Stimulated activated CD4-positive, alpha-beta T cell treated with anti-CD3 and anti-CD28 coated beads, TNF-alpha, amount 100 ng/mL, for 48 hours (primary cell): ENCODE data around the gene AGBL4.

ENCODE experiments used
- DNase-seq, 3 donors: peaks; one replicate each; pipeline ENCODE4 v3.0.0-alpha.2; 2020; ENCODE audit warnings: low read depth in 3 of 3

Gene AGBL4

DNA sequence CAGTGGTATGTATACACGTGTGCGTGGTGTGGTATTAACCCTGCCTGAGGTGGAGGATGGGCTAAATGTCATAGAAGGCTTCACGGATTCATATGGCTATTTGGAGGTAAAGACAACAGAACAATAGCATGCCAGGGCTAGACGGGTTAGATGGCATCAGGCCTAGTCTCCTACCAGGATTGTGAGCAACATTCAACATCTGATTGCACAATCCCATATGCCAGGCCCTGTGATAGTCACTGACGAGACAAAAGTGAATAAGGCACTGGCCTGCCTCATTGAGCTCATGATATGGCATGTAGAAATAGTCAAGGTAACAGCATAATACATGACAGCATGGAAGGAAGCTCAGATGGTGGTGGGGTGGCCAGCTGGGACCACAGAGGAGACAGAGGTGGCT is 1079.9 kb downstream of the AGBL4 start:
- no peak for DNase-seq

- no peak for DNase-seq
Measured at GRCh38 chr1:48943393-48943792, 1080.4 kb downstream of the AGBL4 start.

- DNase-seq, result no peak
Measured at GRCh38 chr1:48940962-48941732, 1082.6 kb downstream of the AGBL4 start.

GRCh38 chr1:48940354-48940753 is 1083.4 kb downstream of the AGBL4 start:
- DNase-seq, result no peak

GRCh38 chr1:48939828-48940227 is 1083.9 kb downstream of the AGBL4 start:
- no peak for DNase-seq

GRCh38 chr1:48939042-48939441 is 1084.7 kb downstream of the AGBL4 start:
- no peak for DNase-seq

DNA sequence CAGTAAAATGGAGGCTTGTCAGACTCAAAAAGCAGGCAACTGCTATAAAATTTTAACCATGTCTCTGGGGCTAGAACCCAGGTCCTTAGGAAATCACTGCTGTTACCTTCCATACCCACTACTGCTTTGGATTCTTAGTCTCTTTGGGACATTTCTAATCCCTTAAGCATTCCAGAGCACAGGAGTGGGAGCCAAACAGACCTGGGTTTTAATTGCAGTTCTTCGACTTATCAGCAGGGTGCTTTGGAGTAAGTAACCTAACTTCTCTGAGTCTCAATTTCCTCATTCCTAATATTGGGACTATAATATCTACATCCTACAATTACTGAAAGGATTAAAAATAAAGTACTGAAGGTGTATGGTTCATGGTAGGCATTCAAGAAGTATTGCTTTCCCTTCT is 1086.0 kb downstream of the AGBL4 start:
- no peak for DNase-seq

DNA sequence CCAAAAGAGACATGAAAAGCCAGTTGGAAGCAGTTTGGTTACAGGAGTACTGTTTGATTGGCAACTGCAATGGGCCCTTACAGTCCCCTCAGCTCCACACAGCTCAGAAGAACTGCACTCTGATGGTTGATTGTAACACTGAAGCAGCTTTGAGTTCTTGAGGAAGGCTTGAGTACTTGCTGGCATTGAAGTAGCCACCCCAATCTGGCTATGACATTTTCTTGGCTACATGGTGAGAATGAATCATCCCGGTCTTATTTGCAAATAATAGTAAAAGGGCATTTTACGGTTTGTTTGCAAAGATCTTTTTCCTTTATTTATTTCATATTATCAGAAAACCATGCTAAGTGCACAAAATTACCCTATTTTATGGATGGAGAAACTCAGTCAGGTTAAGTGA is 1087.3 kb downstream of the AGBL4 start:
- no peak for DNase-seq

DNA sequence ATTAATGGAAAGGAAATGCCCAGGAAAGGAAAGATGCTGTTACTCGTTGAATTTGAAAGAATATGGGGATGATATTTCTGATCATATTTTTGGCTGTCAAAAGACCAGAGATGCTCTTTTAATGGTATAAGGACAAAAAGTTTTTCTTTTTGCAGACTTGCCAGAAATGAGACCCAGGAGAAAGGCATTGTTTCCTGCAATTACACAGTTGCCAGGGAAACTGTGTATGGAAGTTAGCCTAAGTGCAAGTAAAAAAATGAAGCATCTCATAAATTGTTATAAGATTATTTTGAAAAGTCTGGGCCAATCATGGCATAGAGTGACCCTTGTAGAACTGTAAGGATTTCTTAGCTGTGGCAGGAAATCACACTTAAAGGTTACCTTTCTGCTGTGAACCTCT is 1091.4 kb downstream of the AGBL4 start:
- no peak for DNase-seq

DNA sequence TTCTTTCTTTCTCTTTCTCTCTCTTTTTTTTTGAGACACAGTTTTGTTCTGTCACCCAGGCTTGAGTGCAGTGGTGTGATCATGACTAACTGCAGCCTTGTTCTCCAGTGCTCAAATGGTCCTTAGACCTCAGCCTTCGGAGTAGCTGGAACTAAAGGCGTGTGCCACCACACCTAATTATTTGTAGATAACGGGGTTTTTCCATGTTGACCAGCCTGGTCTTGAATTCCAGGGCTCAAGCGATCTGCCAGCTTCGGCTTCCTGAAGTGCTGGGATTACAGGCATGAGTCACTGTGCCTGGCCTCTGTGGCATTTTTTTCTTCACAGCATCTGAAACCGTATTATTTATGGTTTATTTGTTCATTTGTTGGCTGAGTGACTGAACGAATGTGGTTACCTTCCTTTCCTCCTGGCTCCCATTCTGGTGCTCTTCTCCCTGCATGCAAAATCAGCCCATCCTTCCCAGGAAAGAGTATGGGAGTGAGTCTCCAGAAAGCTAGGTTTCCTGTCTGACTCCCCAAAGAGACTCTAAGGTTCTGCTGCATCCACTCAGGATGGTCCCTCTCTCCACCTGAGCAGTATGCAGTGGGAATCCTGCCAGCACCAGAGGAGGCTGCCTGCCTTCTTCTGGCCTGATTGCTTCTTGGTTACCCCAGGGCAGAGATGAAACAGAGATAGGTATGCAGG is 1092.1 kb downstream of the AGBL4 start:
- no peak for DNase-seq

DNA sequence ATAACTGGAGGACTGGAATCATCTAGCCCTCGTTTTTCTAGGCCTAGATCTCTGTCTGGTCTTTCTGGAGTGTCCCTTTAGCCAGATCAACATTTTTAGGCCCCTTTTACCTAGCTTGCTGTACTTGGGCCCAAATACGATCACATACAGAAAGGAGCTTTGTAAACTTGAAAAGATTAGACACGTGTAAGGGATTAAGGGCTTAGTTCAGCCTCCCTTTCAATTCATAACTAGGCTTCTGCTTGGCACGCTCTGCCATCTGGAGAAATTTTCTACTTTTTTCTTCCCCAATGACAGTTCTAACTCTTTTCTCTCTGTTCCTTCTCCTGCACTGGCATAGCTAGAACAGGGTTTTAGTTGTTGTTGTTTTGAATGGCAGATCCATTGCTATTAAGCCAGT is 1093.7 kb downstream of the AGBL4 start:
- DNase-seq, result no peak

DNA sequence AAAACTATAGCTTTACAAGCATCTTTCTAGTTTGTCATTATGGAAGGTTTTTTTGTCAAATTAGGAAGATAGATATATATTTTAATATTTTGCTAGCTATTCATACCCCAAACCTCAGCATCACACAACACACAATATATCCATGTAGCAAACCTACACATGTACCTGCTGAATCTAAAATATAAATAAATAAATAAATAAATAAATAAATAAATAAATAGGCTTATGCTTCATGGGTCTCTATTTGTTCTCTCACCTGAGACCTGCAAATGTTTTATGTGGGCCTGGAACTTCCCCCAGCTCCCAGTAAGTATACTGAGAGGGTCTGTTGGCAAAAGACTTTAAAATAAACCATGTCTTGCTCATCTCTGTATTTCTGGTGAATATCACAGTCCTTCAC is 1099.7 kb downstream of the AGBL4 start:
- DNase-seq, result no peak

GRCh38 chr1:48923116-48923515 is 1100.6 kb downstream of the AGBL4 start:
- DNase-seq, result no peak

- no peak for DNase-seq
Measured at GRCh38 chr1:48920851-48921250, 1102.9 kb downstream of the AGBL4 start.

DNA sequence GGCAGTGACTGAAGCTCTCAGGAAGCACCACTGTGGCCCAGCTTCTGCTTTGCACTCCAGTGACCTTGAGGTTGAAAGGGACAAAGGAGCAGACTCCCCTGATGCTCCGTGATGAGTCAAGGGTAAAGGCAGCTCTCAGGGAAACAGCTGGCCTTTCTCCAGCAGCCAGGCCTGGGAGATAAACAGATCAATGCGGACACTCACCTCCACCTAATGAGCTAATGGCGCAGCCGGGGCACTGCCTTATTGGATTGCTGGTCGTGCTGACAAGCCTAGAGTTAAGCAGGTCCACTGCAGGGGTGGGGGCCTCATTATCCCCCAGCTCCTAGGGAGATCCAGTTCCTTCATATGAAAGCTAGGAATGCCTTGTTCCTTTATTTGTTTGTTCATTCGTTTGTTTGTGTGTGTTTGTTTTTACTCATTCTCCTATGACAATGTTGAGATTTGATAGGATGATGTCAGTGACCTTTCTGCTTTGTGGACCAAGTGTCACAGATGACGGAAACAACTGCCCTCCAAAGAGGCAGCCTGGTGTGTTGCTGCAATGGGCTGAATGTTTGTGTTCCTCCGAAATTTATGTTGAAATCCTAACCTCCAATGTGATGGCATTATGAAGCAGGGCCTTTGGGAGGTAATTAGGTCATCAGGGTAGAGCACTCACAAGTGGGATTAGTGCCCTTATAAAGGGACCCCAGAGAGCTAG is 1105.7 kb downstream of the AGBL4 start:
- no peak for DNase-seq

- DNase-seq, result no peak
Measured at GRCh38 chr1:48917070-48917454, 1106.7 kb downstream of the AGBL4 start.

DNA sequence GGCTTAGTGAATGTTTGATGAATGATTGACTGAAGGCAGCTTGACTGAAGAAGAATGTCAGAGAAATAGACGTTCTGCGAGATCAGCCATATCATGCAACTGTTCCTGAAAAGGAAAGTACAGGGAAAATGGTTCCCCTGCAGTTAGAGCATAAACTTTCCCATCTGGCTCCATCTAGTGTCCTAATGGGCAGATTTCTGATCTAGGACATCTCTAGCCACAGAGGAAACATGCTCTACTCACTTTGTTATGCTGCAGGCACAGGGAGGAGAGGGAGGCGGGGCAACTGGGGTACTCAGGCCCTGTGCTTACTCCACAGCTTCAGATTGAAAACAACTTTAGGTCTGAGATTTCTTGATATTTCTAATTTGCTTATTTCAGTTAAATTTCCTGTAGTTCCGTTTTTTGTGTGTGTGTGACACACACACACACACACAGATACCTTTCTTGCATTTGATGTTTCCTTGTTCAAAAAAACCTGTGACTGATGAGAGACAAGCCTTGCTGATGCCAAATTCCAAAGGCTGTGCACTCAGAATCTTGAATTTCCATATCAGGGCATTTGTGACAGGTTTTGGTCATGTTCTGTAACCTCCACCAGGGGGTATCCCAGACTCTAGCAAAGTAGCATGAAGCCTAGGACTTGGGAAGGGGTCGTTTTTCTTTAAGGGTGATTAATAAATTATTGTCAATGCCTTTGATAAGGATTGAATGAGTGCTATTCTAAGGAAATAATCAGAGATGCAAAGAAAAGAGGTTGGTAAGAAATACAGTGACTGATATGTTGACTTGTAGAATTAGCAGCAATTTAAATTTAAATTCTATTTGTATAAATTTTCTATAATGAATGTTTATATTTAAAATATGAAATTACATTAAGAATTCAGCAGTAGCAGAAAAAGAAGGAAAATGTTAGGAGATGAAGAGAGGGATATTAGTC is 1107.4 kb downstream of the AGBL4 start:
- DNase-seq, result no peak

GRCh38 chr1:48908606-48909005 is 1115.1 kb downstream of the AGBL4 start:
- DNase-seq, result no peak

DNA sequence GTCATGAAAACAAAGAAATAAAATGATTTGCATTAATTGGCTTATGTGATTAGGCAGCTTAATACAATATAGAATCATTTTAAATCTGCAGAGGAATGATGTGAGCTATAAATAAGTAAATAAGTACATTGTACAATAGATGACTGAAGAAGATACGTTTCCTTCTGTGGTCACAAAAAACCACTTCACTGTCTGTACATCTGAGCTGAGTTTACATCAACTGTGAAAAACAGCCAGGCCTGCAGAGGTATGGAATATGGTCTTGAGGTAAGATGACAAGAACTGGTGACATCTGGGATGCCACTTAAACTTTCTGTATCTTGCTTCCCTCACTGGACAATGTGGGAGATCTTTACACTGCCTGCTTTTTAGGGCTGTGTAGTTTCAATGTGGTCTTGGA is 1117.0 kb downstream of the AGBL4 start:
- DNase-seq, result no peak

- DNase-seq, result no peak
Measured at GRCh38 chr1:48906164-48906563, 1117.6 kb downstream of the AGBL4 start.

DNA sequence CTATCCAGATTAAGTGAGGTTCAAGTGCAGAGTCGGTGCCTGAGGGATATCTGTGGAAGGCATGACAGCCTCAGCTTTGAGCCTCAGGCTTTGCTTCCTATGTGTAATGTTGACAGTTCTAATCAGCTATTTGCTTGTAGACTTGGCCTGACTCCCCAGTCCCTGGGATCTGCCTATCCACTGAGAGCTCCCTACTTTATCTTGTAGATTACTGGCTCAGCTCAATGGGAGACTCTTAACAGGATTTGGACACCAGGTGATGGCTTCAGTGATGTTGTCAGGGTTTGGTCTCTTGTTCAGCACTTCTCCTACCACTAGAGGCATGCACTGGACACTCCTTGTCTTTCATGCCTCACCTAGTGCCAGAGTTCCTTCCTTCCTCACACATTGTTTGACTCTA is 1120.5 kb downstream of the AGBL4 start:
- DNase-seq, result no peak

DNA sequence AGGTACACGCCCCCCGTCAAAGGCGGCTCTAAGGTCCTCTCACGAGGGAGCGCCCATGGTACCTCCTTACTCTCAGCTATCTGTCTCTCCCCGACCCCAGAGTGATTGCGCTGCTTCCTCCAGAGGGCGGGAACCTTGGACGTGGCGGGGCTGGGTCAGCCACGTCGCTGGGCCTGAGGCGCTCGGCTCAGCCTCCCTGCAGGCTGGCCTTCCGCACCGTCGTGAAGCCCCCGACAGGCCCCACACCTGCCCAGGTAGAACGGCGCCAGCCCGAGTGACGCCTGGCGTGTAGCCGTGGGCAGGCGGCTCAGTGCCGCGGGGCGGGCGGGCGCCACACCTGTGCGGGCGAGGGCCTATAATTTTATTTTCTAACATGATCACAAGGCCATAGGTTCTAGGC is 1124.9 kb downstream of the AGBL4 start:
- DNase-seq, result no peak
